ENCODE data around the gene KCNJ6.

Gene KCNJ6

GRCh38 chr21:37711836-37712568, 204.3 kb downstream of the KCNJ6 start:
- DNase-seq = peak; percentile 18 to 65

- DNase-seq = no peak
Measured at GRCh38 chr21:37711286-37711829, 204.9 kb downstream of the KCNJ6 start.

GRCh38 chr21:37710546-37711285, 205.5 kb downstream of the KCNJ6 start:
- DNase-seq = no peak

- no peak for DNase-seq
Measured at GRCh38 chr21:37704751-37705150, 211.5 kb downstream of the KCNJ6 start.

- no peak for DNase-seq
Measured at GRCh38 chr21:37702241-37702640, 214.0 kb downstream of the KCNJ6 start.

- DNase-seq = peak; percentile 4 to 68
Measured at GRCh38 chr21:37700641-37701202, 215.5 kb downstream of the KCNJ6 start.

GRCh38 chr21:37699024-37699775, 217.1 kb downstream of the KCNJ6 start:
- no peak for DNase-seq

GRCh38 chr21:37696936-37697335, 219.3 kb downstream of the KCNJ6 start:
- DNase-seq = no peak

- no peak for DNase-seq
Measured at GRCh38 chr21:37695111-37695510, 221.1 kb downstream of the KCNJ6 start.

GRCh38 chr21:37688952-37689659, 227.2 kb downstream of the KCNJ6 start:
- no peak for DNase-seq

- DNase-seq = no peak
Measured at GRCh38 chr21:37686991-37687810, 229.1 kb downstream of the KCNJ6 start.

- DNase-seq = no peak
Measured at GRCh38 chr21:37684547-37684946, 231.7 kb downstream of the KCNJ6 start.

- DNase-seq = no peak
Measured at GRCh38 chr21:37684115-37684493, 232.2 kb downstream of the KCNJ6 start.

GRCh38 chr21:37683396-37684114, 232.7 kb downstream of the KCNJ6 start:
- DNase-seq = no peak

GRCh38 chr21:37682966-37683365, 233.3 kb downstream of the KCNJ6 start:
- DNase-seq = no peak

- no peak for DNase-seq
Measured at GRCh38 chr21:37677006-37677405, 239.3 kb downstream of the KCNJ6 start.

GRCh38 chr21:37675202-37675801, 241.0 kb downstream of the KCNJ6 start:
- DNase-seq = peak in 1 of 2 experiments; percentile 9

GRCh38 chr21:37673801-37674575, 242.3 kb downstream of the KCNJ6 start:
- DNase-seq = no peak

- no peak for DNase-seq
Measured at GRCh38 chr21:37671381-37671780, 244.9 kb downstream of the KCNJ6 start.

Data from SW 1271 (cell line).